Measurements from ENCODE around the gene NCOA6.

The NCOA6 gene

DNA sequence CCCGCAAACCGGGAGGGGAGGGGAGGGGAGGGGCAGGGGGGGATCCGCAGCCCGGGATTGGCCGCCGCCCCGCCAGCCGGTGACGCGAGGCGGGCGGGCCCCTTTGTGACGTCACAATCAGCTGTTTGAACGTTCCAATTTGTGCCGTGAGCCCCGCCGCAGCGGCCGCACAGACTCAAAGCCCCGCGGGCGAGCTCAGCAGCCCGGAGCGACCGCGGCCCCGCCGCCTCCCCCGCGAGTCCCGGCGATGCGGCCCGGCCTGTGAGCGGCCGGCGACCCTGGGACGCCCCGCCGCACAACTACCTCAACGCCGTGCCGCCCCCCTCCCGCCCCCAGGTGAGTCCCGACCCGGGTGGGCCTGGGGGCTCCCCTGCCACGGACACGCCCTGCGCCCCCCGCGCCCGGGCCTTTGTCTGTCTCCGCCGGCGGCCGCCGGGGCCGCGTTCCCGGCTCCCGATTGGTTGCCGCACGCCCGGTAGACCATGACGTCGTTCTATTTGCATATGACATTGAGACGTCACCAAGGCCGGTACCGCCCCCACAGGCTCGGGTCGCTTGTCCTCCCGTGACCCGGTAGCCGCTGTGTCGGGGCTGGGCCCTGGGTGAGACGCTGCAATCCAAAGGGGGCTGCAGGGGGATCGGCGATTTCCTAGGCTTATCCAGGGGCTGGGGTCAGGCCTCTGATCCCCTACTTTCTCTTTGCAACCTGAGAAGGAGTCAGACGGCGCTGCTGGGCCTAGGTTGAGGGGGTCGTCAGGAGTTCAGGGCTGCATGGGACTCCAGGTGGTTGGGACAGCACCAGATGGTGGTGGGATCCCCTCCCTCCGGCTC lies 121.1 kb downstream of the NCOA6 start, which contains the start of gene TP53INP2:
Gene TP53INP2 (plus strand): TSS at position 168 of the 831 bp plus-strand sequence. CDS start 4,396 bp downstream, outside the sequence.
- TF ChIP-seq, protein P1, sequence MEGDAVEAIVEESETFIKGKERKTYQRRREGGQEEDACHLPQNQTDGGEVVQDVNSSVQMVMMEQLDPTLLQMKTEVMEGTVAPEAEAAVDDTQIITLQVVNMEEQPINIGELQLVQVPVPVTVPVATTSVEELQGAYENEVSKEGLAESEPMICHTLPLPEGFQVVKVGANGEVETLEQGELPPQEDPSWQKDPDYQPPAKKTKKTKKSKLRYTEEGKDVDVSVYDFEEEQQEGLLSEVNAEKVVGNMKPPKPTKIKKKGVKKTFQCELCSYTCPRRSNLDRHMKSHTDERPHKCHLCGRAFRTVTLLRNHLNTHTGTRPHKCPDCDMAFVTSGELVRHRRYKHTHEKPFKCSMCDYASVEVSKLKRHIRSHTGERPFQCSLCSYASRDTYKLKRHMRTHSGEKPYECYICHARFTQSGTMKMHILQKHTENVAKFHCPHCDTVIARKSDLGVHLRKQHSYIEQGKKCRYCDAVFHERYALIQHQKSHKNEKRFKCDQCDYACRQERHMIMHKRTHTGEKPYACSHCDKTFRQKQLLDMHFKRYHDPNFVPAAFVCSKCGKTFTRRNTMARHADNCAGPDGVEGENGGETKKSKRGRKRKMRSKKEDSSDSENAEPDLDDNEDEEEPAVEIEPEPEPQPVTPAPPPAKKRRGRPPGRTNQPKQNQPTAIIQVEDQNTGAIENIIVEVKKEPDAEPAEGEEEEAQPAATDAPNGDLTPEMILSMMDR (IDR thresholded peaks at IDR 0.05; ENCODE audit: control insufficient read depth, extremely low read depth, insufficient read depth): no peak
- peak within 1 kb of the TSS; percentile 91 for H3K4me3 ChIP-seq (ENCODE audit: low read depth, low read length)
- DNase-seq (ENCODE audit: low read depth): peak; percentile 79

DNA sequence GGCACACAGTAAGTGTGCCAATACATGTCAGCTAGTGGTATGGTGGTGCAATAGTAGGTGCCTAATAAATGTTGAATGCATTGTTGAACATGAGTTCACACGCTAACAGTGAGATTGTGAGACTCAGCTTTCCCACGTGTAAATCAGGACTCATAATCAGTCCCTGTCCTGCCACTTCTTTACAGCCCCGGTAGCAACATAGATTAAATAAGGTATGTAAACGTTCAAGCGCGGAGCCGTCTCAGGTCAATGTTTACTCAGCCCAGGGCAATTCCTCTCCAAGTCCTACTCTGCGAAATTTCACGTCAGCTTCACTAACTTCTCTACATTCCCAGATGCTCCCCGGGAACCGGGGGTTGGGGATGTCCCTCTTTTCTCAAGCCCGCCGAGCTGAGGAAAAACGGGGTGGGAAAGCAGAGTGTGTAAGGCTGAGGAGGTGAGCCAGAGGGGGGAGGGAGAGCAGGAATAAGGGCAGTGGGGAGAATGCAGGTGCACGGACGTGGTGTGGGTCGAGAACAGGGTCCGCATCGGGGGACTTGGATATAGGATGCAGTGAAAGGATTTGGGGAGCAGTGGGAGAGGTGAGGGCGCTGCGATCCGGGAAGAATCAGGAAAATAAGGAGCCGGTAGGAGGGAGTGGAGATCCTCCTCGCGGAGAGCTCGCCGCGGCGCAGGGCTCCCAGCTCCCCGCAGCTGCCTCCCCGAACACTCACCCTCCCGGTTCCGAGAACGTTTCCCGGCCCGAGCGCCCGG lies 121.9 kb downstream of the NCOA6 start:
- DNase-seq (ENCODE audit: low read depth): peak; percentile 88
- TF ChIP-seq, protein P1 (IDR thresholded peaks at IDR 0.05; ENCODE audit: control insufficient read depth, extremely low read depth, insufficient read depth): no peak
- H3K4me3 ChIP-seq (ENCODE audit: low read depth, low read length): peak overlapping the region; percentile 91

DNA sequence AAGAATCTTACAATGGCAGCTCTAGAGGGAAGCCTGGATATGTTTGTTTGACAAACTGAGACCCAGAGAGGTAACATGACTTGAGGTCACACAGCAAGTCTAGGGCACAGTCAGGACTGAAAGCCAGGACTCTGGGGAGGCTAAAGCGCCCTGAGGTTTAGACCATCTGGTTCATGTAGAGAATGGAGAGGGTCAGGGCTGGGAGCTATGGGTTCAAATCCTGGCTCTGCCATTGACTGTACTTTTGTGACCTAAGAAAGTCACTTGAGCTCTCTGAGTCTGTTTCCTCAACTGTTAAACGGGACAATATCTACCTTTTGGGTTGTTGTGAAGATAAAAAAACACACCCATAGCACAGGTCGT lies 122.4 kb downstream of the NCOA6 start:
- TF ChIP-seq, protein P1 (IDR thresholded peaks at IDR 0.05; ENCODE audit: control insufficient read depth, extremely low read depth, insufficient read depth): no peak
- no peak for DNase-seq (ENCODE audit: low read depth)
- peak overlapping the region; percentile 91 for H3K4me3 ChIP-seq (ENCODE audit: low read depth, low read length)

DNA sequence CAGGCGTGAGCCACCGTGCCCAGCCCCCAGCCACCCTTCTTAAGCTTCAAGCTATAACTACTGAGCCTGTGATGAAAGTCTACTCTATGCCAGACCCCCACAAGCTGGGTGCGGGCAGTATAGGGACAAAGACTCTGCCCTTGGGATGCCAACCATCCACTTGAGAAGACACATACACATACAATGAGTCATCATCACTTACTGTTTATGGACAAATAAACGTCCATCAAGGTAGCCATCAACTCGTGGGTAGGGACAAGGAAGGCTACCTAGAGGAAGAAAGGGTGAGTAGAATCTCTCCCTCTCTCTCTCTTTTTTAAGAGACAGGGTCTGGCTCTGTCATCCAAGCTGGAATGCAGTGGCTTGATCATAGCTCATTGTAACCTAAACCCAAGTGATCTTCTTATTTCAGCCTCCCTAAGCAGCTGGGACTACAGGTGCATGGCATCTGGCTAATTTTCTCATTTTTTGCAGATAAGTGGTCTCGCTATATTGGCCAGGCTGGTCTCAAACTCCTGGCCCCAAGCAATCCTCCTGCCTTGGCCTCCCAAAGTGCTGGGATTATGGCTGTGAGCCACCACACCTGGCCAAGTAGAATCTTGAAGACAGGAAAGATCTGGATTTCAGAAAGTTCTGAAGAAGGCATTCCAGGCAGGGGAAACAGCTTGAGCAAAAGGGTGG lies 123.9 kb downstream of the NCOA6 start:
- no peak overlapping the region for H3K4me3 ChIP-seq (ENCODE audit: low read depth, low read length)
- no peak for DNase-seq (ENCODE audit: low read depth)
- TF ChIP-seq, protein P1 (IDR thresholded peaks at IDR 0.05; ENCODE audit: control insufficient read depth, extremely low read depth, insufficient read depth): no peak

DNA sequence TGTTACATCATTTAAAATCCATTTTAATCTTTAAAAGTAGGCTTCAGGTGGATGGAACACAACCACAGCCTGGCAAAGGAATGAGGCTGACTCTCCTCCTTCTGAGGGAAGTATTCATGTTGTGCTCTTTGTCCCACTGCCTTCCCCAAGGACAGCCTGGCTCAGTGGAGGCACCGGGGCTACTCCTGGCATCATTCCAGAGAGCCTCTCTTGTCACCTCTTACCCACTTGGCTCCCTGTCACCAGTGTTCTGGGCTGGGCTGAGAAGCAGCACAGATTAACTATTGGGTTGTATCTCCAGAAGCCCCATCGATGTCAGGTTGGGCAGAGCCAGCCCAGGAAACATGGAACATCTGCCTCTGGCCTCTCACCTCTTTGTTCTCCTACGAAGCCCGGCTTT lies 132.0 kb downstream of the NCOA6 start:
- TF ChIP-seq, protein P1 (IDR thresholded peaks at IDR 0.05; ENCODE audit: control insufficient read depth, extremely low read depth, insufficient read depth): no peak
- no peak overlapping the region for H3K4me3 ChIP-seq (ENCODE audit: low read depth, low read length)
- no peak for DNase-seq (ENCODE audit: low read depth)

DNA sequence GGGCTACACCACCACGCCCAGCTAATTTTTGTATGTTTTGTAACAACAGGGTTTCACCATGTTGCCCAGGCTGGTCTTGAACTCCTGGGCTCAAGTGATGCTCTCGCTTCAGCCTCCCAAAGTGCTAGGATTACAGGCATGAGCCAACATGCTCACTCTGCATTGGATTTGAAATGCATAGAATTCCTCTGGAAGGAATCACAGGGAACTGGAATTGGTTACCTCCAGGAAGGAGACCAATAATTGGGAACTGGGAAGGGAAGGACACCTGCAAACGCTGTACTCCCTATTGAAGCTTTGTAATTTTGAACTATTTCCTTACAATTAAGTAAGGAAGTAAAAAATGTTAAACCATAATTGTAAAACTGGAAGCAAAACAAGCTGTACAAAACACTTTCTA lies 133.6 kb downstream of the NCOA6 start:
- DNase-seq (ENCODE audit: low read depth): no peak
- TF ChIP-seq, protein P1 (IDR thresholded peaks at IDR 0.05; ENCODE audit: control insufficient read depth, extremely low read depth, insufficient read depth): no peak
- H3K4me3 ChIP-seq (ENCODE audit: low read depth, low read length): no peak overlapping the region

Measured in LNCaP clone FGC (cell line).